PC-3 (cell line): Measurements from ENCODE around the gene VCP. TPM values are rescaled to one million over a fixed set of nuclear protein-coding genes. Genes with fewer than 3 reads are reported as not detected.

Experiments used
- ATAC-seq: fragments of 200-7000 bp; cut with Tn5 transposase; 2 replicates; pipeline ENCODE4 v1.9.1; 2020; ENCODE audit warnings: mild to moderate bottlenecking, moderate library complexity
- BruUV-seq: library from RNA; stranded (reverse); fragments of 400-500 nt; replicated peaks from 2 replicates; lab custom pipeline; 2021; lab: Mats Ljungman, UMichigan
- CTCF ChIA-PET: fragments of 300-600 bp; sonication (Branson Sonifier 250); formaldehyde crosslinking; loops from one replicate; lab custom pipeline; 2022; ENCODE audit warnings: antibody characterized with exemption; lab: Charles Lee
- POLR2A ChIA-PET: fragments of 300-600 bp; sonication (Branson Sonifier 250); formaldehyde crosslinking; loops from one replicate; lab custom pipeline; 2022; ENCODE audit warnings: antibody characterized with exemption; ENCODE audit not compliant: unreplicated experiment; lab: Charles Lee
- DNase-seq: peaks from one replicate; pipeline ENCODE4 v3.0.0-alpha.2; 2015
- H2AFZ ChIP-seq: fragments of 300-600 bp; sonication (generic); 2 replicates; pipeline ENCODE4 v1.6.0; 2016; ENCODE audit warnings: antibody characterized with exemption, low read length
- H3F3A ChIP-seq: fragments of 300-600 bp; sonication (generic); one replicate; pipeline ENCODE4 v1.6.0; 2017; ENCODE audit warnings: antibody characterized with exemption, low read length, control low read depth, mild to moderate bottlenecking; ENCODE audit not compliant: unreplicated experiment
- H3K27ac ChIP-seq: fragments of 300-600 bp; sonication (generic); 2 replicates; pipeline ENCODE4 v1.5.1; 2016; ENCODE audit warnings: mild to moderate bottlenecking, low read length
- H3K27me3 ChIP-seq: fragments of 300-600 bp; sonication (generic); 2 replicates; pipeline ENCODE4 v1.6.1; 2016; ENCODE audit warnings: low read length, mixed read lengths
- H3K36me3 ChIP-seq: fragments of 300-600 bp; sonication (generic); 2 replicates; pipeline ENCODE4 v1.6.1; 2016; ENCODE audit warnings: low read depth, mixed run types, low read length, mixed read lengths
- H3K4me1 ChIP-seq: fragments of 300-600 bp; sonication (generic); 2 replicates; pipeline ENCODE4 v1.5.1; 2016; ENCODE audit warnings: low read length; ENCODE audit not compliant: insufficient read depth
- H3K4me2 ChIP-seq: fragments of 300-600 bp; sonication (generic); 2 replicates; pipeline ENCODE4 v1.6.0; 2016; ENCODE audit warnings: low read length
- H3K4me3 ChIP-seq: fragments of 300-600 bp; sonication (generic); 2 replicates; pipeline ENCODE4 v1.5.1; 2016; ENCODE audit warnings: mild to moderate bottlenecking, low read length, mixed read lengths
- H3K79me2 ChIP-seq: fragments of 300-600 bp; sonication (generic); 2 replicates; pipeline ENCODE4 v1.6.1; 2017; ENCODE audit warnings: low read length, mixed read lengths
- H3K9ac ChIP-seq: fragments of 300-600 bp; sonication (generic); 2 replicates; pipeline ENCODE4 v1.6.0; 2016; ENCODE audit warnings: mild to moderate bottlenecking, low read length
- H3K9me2 ChIP-seq: fragments of 300-600 bp; sonication (generic); replicated peaks from 2 replicates; pipeline ENCODE4 v1.6.1; 2016; ENCODE audit warnings: mixed run types, low read length, mixed read lengths
- H3K9me3 ChIP-seq: fragments of 300-600 bp; sonication (generic); 2 replicates; pipeline ENCODE4 v1.6.1; 2016; ENCODE audit warnings: low read length, mixed read lengths
- H4K20me1 ChIP-seq: fragments of 300-600 bp; sonication (generic); 2 replicates; pipeline ENCODE4 v1.6.1; 2016; ENCODE audit warnings: low read length, mixed read lengths
- CTCF ChIP-seq: fragments of 300-600 bp; sonication (generic); conservative IDR thresholded peaks from 2 replicates; pipeline ENCODE4 v1.5.1; 2017; ENCODE audit warnings: antibody characterized with exemption, low read depth, mild to moderate bottlenecking, low read length
- EZH2 ChIP-seq: fragments of 300-600 bp; sonication (generic); IDR thresholded peaks from one replicate; pipeline ENCODE4 v1.6.1; 2017; ENCODE audit warnings: antibody characterized with exemption, mild to moderate bottlenecking, low read length; ENCODE audit not compliant: unreplicated experiment
- EZH2phosphoT487 ChIP-seq: fragments of 300-600 bp; sonication (generic); IDR thresholded peaks from 2 replicates; pipeline ENCODE4 v1.6.1; 2018; ENCODE audit warnings: mild to moderate bottlenecking, antibody characterized with exemption, low read length, borderline replicate concordance
- intact Hi-C: fragments of 100-400 bp; cut with micrococcal nuclease; formaldehyde crosslinking; loops from 2 replicates; pipeline ENCODE4 v1.9.0; 2023
- total RNA-seq: library from RNA; depleted of rRNA; stranded (reverse); fragments of >200 nt; gene quantifications from 2 replicates; pipeline ENCODE4 v1.2.3, GENCODE V29; 2014

The VCP gene
- total RNA-seq, 1 experiment from 2014 or later, result 343 TPM

- Histone ChIP-seq H3K9me2 (no peaks in the 10 kb centered on the region), H3K9ac (no peak overlapping the region), H3K9me3 (no peaks in the 10 kb centered on the region), H3K36me3 (no peaks in the 10 kb centered on the region), H3K4me2 (peak overlapping the region; percentile 94), H3K4me3 (peak overlapping the region; percentile 82), H3K27ac (no peak overlapping the region), H3K4me1 (peaks cover 43% of the 10 kb centered on the region), H3K27me3 (no peaks in the 10 kb centered on the region), H3K79me2 (no peaks in the 10 kb centered on the region), H4K20me1 (no peaks in the 10 kb centered on the region), H3F3A (no peaks in the 10 kb centered on the region), H2AFZ (no peak overlapping the region)
- DNase-seq, result peak; percentile 56
- intact Hi-C loops, result no loop called here
- CTCF ChIA-PET, result interaction anchor here (0.5 kb wide), 1 partner anchor 40 kb away, joined by 11 read pairs; no protein-coding TSS in a partner anchor
- TF ChIP-seq EZH2phosphoT487 (no peak), EZH2 (no peak), CTCF (no peak)
- POLR2A ChIA-PET, result interaction anchor here (0.6 kb wide), 1 partner anchor 51 kb away, joined by 7 read pairs; no protein-coding TSS in a partner anchor
- ATAC-seq, result peak; percentile 7; the same call in 1 of the 2 replicates
- no TSS peak for BruUV-seq
Observed at GRCh38 chr9:35110327-35110761, 37.9 kb upstream of the VCP start.

GRCh38 chr9:35108946-35109575, 36.6 kb upstream of the VCP start:
- H3K9ac ChIP-seq, result no peak overlapping the region
- H3K4me1 ChIP-seq, result peaks cover 30% of the 10 kb centered on the region
- no peak overlapping the region for H3K4me3 ChIP-seq
- no TSS peak for BruUV-seq
- no peaks in the 10 kb centered on the region for H4K20me1 ChIP-seq
- no peak for TF ChIP-seq EZH2
- no peak for TF ChIP-seq CTCF
- no peak for TF ChIP-seq EZH2phosphoT487
- no peaks in the 10 kb centered on the region for H3F3A ChIP-seq
- H3K79me2 ChIP-seq, result no peaks in the 10 kb centered on the region
- ChIA-PET CTCF (no interaction called here), POLR2A (no interaction called here)
- no peak overlapping the region for H2AFZ ChIP-seq
- no peaks in the 10 kb centered on the region for H3K9me2 ChIP-seq
- no peaks in the 10 kb centered on the region for H3K36me3 ChIP-seq
- H3K4me2 ChIP-seq, result no peak overlapping the region
- H3K27ac ChIP-seq, result no peak overlapping the region
- no peaks in the 10 kb centered on the region for H3K9me3 ChIP-seq
- ATAC-seq (no peak), DNase-seq (no peak)
- intact Hi-C loops, result no loop called here
- no peaks in the 10 kb centered on the region for H3K27me3 ChIP-seq

- Histone ChIP-seq H2AFZ (no peak overlapping the region), H3K9ac (no peak overlapping the region), H3K27ac (no peak overlapping the region), H3K9me3 (no peaks in the 10 kb centered on the region), H3K9me2 (no peaks in the 10 kb centered on the region), H3F3A (no peaks in the 10 kb centered on the region), H3K4me2 (no peak overlapping the region), H3K4me3 (no peak overlapping the region), H4K20me1 (no peaks in the 10 kb centered on the region), H3K4me1 (peaks cover 26% of the 10 kb centered on the region), H3K27me3 (no peaks in the 10 kb centered on the region), H3K79me2 (no peaks in the 10 kb centered on the region), H3K36me3 (no peaks in the 10 kb centered on the region)
- ChIA-PET CTCF (no interaction called here), POLR2A (interaction anchor here (0.5 kb wide), 1 partner anchor 337 kb away, joined by 4 read pairs; no protein-coding TSS in a partner anchor)
- BruUV-seq, result no TSS peak
- TF ChIP-seq EZH2phosphoT487, result no peak
- no peak for TF ChIP-seq CTCF
- TF ChIP-seq EZH2, result no peak
- ATAC-seq (no peak), DNase-seq (no peak)
- intact Hi-C loops, result no loop called here
Observed at GRCh38 chr9:35108461-35108860, 36.0 kb upstream of the VCP start.
